ENCODE results near the gene TMEM178B. TPM values are rescaled to one million over a fixed set of nuclear protein-coding genes. Genes with fewer than 3 reads are reported as not detected.

Gene TMEM178B
- total and polyA plus RNA-seq, 2 donors (not counting 1 experiment from before 2014, with no cell fraction given): 0.28 to 0.96 TPM

DNA sequence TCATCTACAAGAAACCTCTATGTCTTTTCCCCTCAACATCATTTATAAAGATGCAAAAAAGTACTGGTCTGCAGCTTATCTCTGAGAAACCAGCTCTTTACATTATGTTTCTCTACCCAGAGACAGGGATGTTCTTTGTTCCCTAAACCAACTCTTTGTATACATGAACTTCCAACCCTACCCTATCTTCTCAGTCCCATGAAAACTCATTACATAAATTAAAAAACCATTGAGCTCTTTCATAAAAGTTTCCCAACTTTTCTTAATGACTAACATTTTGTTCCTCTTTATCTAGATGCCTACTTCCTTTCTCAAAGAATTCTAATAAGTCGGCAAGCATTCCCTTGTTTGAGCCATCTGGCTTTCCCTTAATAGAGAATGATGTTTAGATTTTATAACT is 284.5 kb downstream of the TMEM178B start:
- H3K4me3 ChIP-seq (ENCODE audit: control extremely low read depth in 1 of 5, extremely low read depth in 1 of 5, insufficient read depth in 1 of 5, low read depth in 2 of 5, low read length in 4 of 5): no peak overlapping the region
- Mint-ChIP-seq H3K27ac (no peak overlapping the region), H3K9me3 (ENCODE audit: insufficient read depth) (no peaks in the 10 kb centered on the region), H3K4me3 (no peak overlapping the region), H3K4me1 (no peaks in the 10 kb centered on the region), H3K27me3 (peaks cover 8% of the 10 kb centered on the region)
- WGBS (ENCODE audit: insufficient coverage): no CpG with 5 or more reads among the region's 1 CpG
- no peak overlapping the region for H3K9ac ChIP-seq (ENCODE audit: low read length)
- H3K9me3 ChIP-seq (ENCODE audit: control extremely low read depth in 1 of 3, control insufficient read depth in 2 of 3, insufficient read depth in 1 of 3, low read length in 2 of 3): peaks cover 0 to 7% (median 0%) of the 10 kb centered on the region in 3 donors
- H3K79me2 ChIP-seq (ENCODE audit: control insufficient read depth, insufficient read depth, low read length): no peaks in the 10 kb centered on the region
- DNase-seq (no peak), ATAC-seq (ENCODE audit: low read depth) (no peak)
- H3K27me3 ChIP-seq (replicated peaks in 1 of 4; ENCODE audit: control extremely low read depth in 1 of 4, control insufficient read depth in 3 of 4, insufficient read depth in 4 of 4, low read length in 3 of 4): no peaks in the 10 kb centered on the region
- H2AFZ ChIP-seq (ENCODE audit: insufficient read depth, low read depth, low read length, poor library complexity, severe bottlenecking): no peak overlapping the region
- H3K4me1 ChIP-seq (ENCODE audit: control insufficient read depth in 2 of 2, insufficient read depth in 2 of 2, low read length in 2 of 2): no peaks in the 10 kb centered on the region
- H3K4me2 ChIP-seq (replicated peaks; ENCODE audit: low read depth, low read length, poor library complexity, severe bottlenecking): no peak overlapping the region
- ChIA-PET POLR2A (no interaction called here), CTCF (no interaction called here)
- no peaks in the 10 kb centered on the region for H4K20me1 ChIP-seq (ENCODE audit: control insufficient read depth, insufficient read depth, low read length, poor library complexity, severe bottlenecking)
- no peak overlapping the region for H3K27ac ChIP-seq (ENCODE audit: low read length in 2 of 2)
- TF ChIP-seq, protein P1, sequence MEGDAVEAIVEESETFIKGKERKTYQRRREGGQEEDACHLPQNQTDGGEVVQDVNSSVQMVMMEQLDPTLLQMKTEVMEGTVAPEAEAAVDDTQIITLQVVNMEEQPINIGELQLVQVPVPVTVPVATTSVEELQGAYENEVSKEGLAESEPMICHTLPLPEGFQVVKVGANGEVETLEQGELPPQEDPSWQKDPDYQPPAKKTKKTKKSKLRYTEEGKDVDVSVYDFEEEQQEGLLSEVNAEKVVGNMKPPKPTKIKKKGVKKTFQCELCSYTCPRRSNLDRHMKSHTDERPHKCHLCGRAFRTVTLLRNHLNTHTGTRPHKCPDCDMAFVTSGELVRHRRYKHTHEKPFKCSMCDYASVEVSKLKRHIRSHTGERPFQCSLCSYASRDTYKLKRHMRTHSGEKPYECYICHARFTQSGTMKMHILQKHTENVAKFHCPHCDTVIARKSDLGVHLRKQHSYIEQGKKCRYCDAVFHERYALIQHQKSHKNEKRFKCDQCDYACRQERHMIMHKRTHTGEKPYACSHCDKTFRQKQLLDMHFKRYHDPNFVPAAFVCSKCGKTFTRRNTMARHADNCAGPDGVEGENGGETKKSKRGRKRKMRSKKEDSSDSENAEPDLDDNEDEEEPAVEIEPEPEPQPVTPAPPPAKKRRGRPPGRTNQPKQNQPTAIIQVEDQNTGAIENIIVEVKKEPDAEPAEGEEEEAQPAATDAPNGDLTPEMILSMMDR (IDR thresholded peaks at IDR 0.05): no peak
- no peak for TF ChIP-seq EZH2 (IDR thresholded peaks at IDR 0.05; ENCODE audit: borderline replicate concordance, insufficient read depth, low read depth, low read length, poor library complexity, severe bottlenecking)
- intact Hi-C loops (cut with micrococcal nuclease): no loop called here
- no peaks in the 10 kb centered on the region for H3K36me3 ChIP-seq (replicated peaks in 1 of 2; ENCODE audit: control extremely low read depth in 1 of 2, control insufficient read depth in 1 of 2, extremely low read depth in 1 of 2, insufficient read depth in 2 of 2, low read length in 1 of 2)

DNA sequence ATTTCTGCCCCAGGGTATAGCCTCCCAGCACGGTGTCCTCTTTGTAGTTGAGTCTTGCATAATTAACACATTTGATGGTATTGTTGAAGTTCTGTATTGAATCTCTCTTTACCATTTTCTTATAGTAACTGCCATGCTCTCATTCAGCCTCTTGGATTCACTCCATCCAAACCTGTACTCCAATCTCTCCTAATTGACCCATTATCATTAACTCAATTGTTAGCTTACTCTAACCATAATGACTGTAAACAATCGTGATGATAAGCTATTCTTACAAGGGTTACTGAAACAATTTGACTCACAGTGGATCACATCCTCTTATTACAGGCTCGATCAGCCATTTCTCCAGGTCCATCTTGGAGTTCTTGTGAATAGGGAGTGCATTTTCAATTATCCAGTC is 285.4 kb downstream of the TMEM178B start:
- TF ChIP-seq, protein P1 (IDR thresholded peaks at IDR 0.05): no peak
- no peak for TF ChIP-seq EZH2 (IDR thresholded peaks at IDR 0.05; ENCODE audit: borderline replicate concordance, insufficient read depth, low read depth, low read length, poor library complexity, severe bottlenecking)
- CTCF ChIA-PET: no interaction called here
- H4K20me1 ChIP-seq (ENCODE audit: control insufficient read depth, insufficient read depth, low read length, poor library complexity, severe bottlenecking): no peaks in the 10 kb centered on the region
- DNase-seq (no peak), ATAC-seq (ENCODE audit: low read depth) (no peak)
- H3K36me3 ChIP-seq (replicated peaks in 1 of 2; ENCODE audit: control extremely low read depth in 1 of 2, control insufficient read depth in 1 of 2, extremely low read depth in 1 of 2, insufficient read depth in 2 of 2, low read length in 1 of 2): no peaks in the 10 kb centered on the region
- WGBS (ENCODE audit: insufficient coverage): 100% methylated on average over 1 of the region's 3 CpGs
- H2AFZ ChIP-seq (ENCODE audit: insufficient read depth, low read depth, low read length, poor library complexity, severe bottlenecking): no peak overlapping the region
- no peaks in the 10 kb centered on the region for H3K27me3 ChIP-seq (replicated peaks in 1 of 4; ENCODE audit: control extremely low read depth in 1 of 4, control insufficient read depth in 3 of 4, insufficient read depth in 4 of 4, low read length in 3 of 4)
- Mint-ChIP-seq H3K27me3 (peaks cover 8% of the 10 kb centered on the region), H3K4me1 (no peaks in the 10 kb centered on the region), H3K9me3 (ENCODE audit: insufficient read depth) (no peaks in the 10 kb centered on the region), H3K4me3 (no peak overlapping the region), H3K27ac (no peak overlapping the region)
- H3K27ac ChIP-seq (ENCODE audit: low read length in 2 of 2): no peak overlapping the region
- H3K9ac ChIP-seq (ENCODE audit: low read length): no peak overlapping the region
- intact Hi-C loops (cut with micrococcal nuclease): no loop called here
- no peaks in the 10 kb centered on the region for H3K4me1 ChIP-seq (ENCODE audit: control insufficient read depth in 2 of 2, insufficient read depth in 2 of 2, low read length in 2 of 2)
- H3K9me3 ChIP-seq (ENCODE audit: control extremely low read depth in 1 of 3, control insufficient read depth in 2 of 3, insufficient read depth in 1 of 3, low read length in 2 of 3): peaks cover 0 to 7% (median 0%) of the 10 kb centered on the region in 3 donors
- no peak overlapping the region for H3K4me3 ChIP-seq (ENCODE audit: control extremely low read depth in 1 of 5, extremely low read depth in 1 of 5, insufficient read depth in 1 of 5, low read depth in 2 of 5, low read length in 4 of 5)
- H3K4me2 ChIP-seq (replicated peaks; ENCODE audit: low read depth, low read length, poor library complexity, severe bottlenecking): no peak overlapping the region
- POLR2A ChIA-PET: no interaction called here
- no peaks in the 10 kb centered on the region for H3K79me2 ChIP-seq (ENCODE audit: control insufficient read depth, insufficient read depth, low read length)

Measured in B cell (primary cell).